ENCODE data around the gene UNC79.

The UNC79 gene

GRCh38 chr14:93712838-93713724 lies 282.3 kb downstream of the UNC79 start:
- no peak for DNase-seq

GRCh38 chr14:93713726-93714405 lies 283.1 kb downstream of the UNC79 start:
- DNase-seq, result no peak

- DNase-seq, result no peak
Observed at GRCh38 chr14:93714605-93715004, 283.9 kb downstream of the UNC79 start.

- DNase-seq, result no peak
Observed at GRCh38 chr14:93715279-93715927, 284.7 kb downstream of the UNC79 start.

GRCh38 chr14:93716002-93716745 lies 285.4 kb downstream of the UNC79 start:
- no peak for DNase-seq

- DNase-seq, result no peak
Observed at GRCh38 chr14:93716746-93717667, 286.3 kb downstream of the UNC79 start.

- no peak for DNase-seq
Observed at GRCh38 chr14:93717668-93718320, 287.1 kb downstream of the UNC79 start.

GRCh38 chr14:93719256-93719655 lies 288.5 kb downstream of the UNC79 start:
- no peak for DNase-seq

GRCh38 chr14:93720076-93720815 lies 289.5 kb downstream of the UNC79 start:
- DNase-seq, result no peak

GRCh38 chr14:93720981-93721483 lies 290.3 kb downstream of the UNC79 start:
- DNase-seq, result no peak

GRCh38 chr14:93723001-93723400 lies 292.3 kb downstream of the UNC79 start:
- no peak for DNase-seq

GRCh38 chr14:93725002-93725582 lies 294.4 kb downstream of the UNC79 start:
- no peak for DNase-seq

GRCh38 chr14:93725993-93726392 lies 295.3 kb downstream of the UNC79 start:
- DNase-seq, result no peak

GRCh38 chr14:93727039-93727740 lies 296.5 kb downstream of the UNC79 start:
- no peak for DNase-seq

GRCh38 chr14:93727917-93728650 lies 297.3 kb downstream of the UNC79 start:
- DNase-seq, result no peak

GRCh38 chr14:93728651-93729016 lies 297.9 kb downstream of the UNC79 start:
- no peak for DNase-seq

GRCh38 chr14:93729993-93730392 lies 299.3 kb downstream of the UNC79 start:
- no peak for DNase-seq

GRCh38 chr14:93731753-93732152 lies 301.0 kb downstream of the UNC79 start:
- no peak for DNase-seq

GRCh38 chr14:93732524-93732923 lies 301.8 kb downstream of the UNC79 start:
- DNase-seq, result no peak
